Posterior vena cava (tissue), 2 donors: ENCODE measurements around the gene CD300LD. TPM values are rescaled to one million over a fixed set of nuclear protein-coding genes. Genes with fewer than 3 reads are reported as not detected.
"Not testable (repeated sequence)": the region's sequence is repeated elsewhere in the genome, so short reads cannot be mapped to it uniquely, and the experiment has no call there.

ENCODE experiments used
- DNase-seq: peaks from one replicate; pipeline ENCODE4 v3.0.0-alpha.2; 2020; ENCODE audit warnings: low spot score
- intact Hi-C, 2 donors: fragments of 100-400 bp; cut with DNase I; formaldehyde crosslinking; loops; one replicate each; pipeline versions ENCODE4 v1.14.1 to v1.14.2; 2022 to 2023
- long read RNA-seq, 2 donors: library from polyadenylated mRNA; unstranded; transcript quantifications; one replicate each; pipeline ENCODE4 v2.0.0, GENCODE V29; 2020 to 2021
- total RNA-seq, 2 donors: library from RNA; stranded (reverse); fragmentation: NEBNext Ultra II Directional; extraction: Animal tissue kit (Norgen Biotek cat#: 25700); gene quantifications; one replicate each; pipeline ENCODE4 v1.2.1, GENCODE V29; 2021
- donor health status: DM: yes; HTN: yes; CAD: no.
- donor health status: DM: yes; HTN: yes; CAD: no.

Gene CD300LD
- not detected for total RNA-seq
- long read RNA-seq, donor 1: 0 reads
- long read RNA-seq, donor 2: 0 reads

- peak; percentile 46 for DNase-seq
- intact Hi-C loops: no loop called here
Measured at GRCh38 chr17:74592087-74592990, at the start of gene CD300LD. TSS of gene CD300LD (minus strand) at chr17:74592283. CDS start at chr17:74592202, 81 bp downstream.

GRCh38 chr17:74641224-74641957 is 49.3 kb upstream of the CD300LD start:
- intact Hi-C loops: no loop called here
- no peak for DNase-seq

GRCh38 chr17:74639704-74640151 is 47.6 kb upstream of the CD300LD start:
- DNase-seq: no peak
- intact Hi-C loops: no loop called here

GRCh38 chr17:74637926-74638325 is 45.8 kb upstream of the CD300LD start:
- intact Hi-C loops: no loop called here

GRCh38 chr17:74637265-74637664 is 45.2 kb upstream of the CD300LD start:
- no peak for DNase-seq
- intact Hi-C loops: no loop called here

More at GRCh38 chr17:74637926-74638325, 45.8 kb upstream of the CD300LD start:
- no peak for DNase-seq

- intact Hi-C loops, DNase-seq: not testable (repeated sequence)
Measured at GRCh38 chr17:74636541-74637085, 44.5 kb upstream of the CD300LD start.

GRCh38 chr17:74635418-74635817 is 43.3 kb upstream of the CD300LD start:
- DNase-seq: peak; percentile 44
- intact Hi-C loops: no loop called here

GRCh38 chr17:74633326-74633725 is 41.2 kb upstream of the CD300LD start:
- intact Hi-C loops: no loop called here
- peak; percentile 41 for DNase-seq

GRCh38 chr17:74632617-74633016 is 40.5 kb upstream of the CD300LD start:
- no peak for DNase-seq
- intact Hi-C loops: no loop called here

- intact Hi-C loops: no loop called here
- no peak for DNase-seq
Measured at GRCh38 chr17:74631468-74632450, 39.7 kb upstream of the CD300LD start.

- intact Hi-C loops, DNase-seq: not testable (repeated sequence)
Measured at GRCh38 chr17:74630251-74630650, 38.2 kb upstream of the CD300LD start.

GRCh38 chr17:74625661-74626060 is 33.6 kb upstream of the CD300LD start:
- no peak for DNase-seq
- intact Hi-C loops: no loop called here

- no peak for DNase-seq
- intact Hi-C loops: no loop called here
Measured at GRCh38 chr17:74624131-74624530, 32.0 kb upstream of the CD300LD start.

- intact Hi-C loops: no loop called here
- no peak for DNase-seq
Measured at GRCh38 chr17:74623693-74624093, 31.6 kb upstream of the CD300LD start, which contains the start of gene CD300E. TSS of gene CD300E (minus strand) at chr17:74623738. CDS start at chr17:74623621, 117 bp downstream.

- peak; percentile 88 for DNase-seq
- intact Hi-C loops: no loop called here
Measured at GRCh38 chr17:74619077-74619673, 27.1 kb upstream of the CD300LD start.

GRCh38 chr17:74618451-74618850 is 26.4 kb upstream of the CD300LD start:
- DNase-seq: no peak
- intact Hi-C loops: no loop called here

GRCh38 chr17:74616696-74617095 is 24.6 kb upstream of the CD300LD start:
- DNase-seq: no peak
- intact Hi-C loops: no loop called here

GRCh38 chr17:74612046-74612445 is 20.0 kb upstream of the CD300LD start:
- intact Hi-C loops: no loop called here
- no peak for DNase-seq
